CD4-positive, alpha-beta T cell treated with Interleukin-15 for 1 hour (primary cell): ENCODE results near the gene KCNAB2.

ENCODE experiments used
- DNase-seq: peaks from one replicate; pipeline ENCODE4 v3.0.0-alpha.2; 2020

KCNAB2 gene

DNA sequence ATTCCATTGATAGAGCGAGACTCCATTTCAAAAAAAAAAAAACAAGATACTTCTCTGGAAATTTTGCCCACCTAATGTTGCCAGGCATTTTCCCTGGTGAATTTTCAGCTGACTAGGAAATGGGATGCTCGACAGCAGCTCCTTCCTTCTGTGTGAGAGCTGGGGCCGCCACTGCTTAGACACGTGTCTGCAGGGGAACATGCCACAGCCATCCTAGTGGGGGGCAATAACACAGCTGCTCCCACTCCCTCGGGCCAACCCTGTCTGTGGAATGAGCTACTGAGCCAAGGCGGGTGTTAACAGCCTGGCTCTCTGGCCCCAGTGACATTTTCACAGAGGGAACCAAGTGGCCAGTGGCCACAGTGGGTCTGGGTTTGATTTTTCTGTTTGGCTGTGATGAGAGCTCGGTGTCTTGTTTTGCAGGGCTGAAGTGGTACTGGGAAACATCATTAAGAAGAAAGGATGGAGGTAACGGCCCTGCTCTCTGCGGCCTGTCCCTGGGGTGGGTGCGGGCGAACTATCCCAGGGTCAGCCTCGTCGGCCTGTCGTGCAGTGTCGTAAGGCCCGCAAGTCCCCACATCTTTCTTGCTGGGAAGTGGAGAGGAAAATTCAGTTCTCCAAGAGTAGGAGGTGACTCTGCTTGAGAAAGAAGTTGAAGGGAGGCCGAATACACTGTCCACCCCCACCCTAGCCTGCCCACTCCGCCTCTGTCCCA is 39.2 kb downstream of the KCNAB2 start:
- no peak for DNase-seq

DNA sequence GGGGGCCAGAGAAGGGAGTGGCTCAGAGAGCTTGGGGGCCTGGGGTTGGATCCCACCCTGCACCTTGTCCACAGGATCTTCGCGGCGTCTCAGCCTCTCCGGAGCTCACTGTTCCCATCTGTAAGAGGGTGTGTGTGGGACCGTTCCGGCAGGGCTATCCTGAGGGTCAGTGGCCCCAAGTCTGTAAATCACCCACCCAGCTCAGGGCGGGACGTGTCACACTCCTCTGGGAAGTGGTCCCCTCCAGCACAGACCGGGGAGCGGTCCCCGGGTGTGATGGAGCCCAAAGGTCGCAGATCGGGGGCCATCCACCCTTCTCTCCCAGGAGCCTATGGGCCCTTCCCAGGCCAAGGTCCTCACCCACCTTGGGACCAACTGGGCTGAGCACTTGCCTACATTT is 40.0 kb downstream of the KCNAB2 start:
- DNase-seq, result no peak

DNA sequence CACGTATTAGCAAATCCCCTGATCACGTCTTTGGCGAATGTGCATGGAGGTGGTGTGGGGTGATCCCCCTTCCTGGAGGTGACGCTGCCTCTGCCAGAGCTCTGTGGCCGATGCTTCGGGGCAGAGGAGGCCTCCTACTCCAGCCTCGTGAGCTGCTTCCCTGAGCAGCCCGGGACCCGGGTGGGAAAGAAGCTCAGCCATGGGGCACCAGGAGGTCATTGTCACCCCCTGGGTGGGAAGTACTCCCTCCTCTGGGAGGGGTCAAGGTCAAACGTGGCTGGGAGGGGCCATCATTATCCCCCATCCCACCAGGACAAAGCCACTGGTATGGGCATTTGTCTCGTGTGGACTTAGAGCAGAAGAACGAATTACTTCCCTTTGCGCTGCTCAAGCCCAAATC is 40.7 kb downstream of the KCNAB2 start:
- no peak for DNase-seq

DNA sequence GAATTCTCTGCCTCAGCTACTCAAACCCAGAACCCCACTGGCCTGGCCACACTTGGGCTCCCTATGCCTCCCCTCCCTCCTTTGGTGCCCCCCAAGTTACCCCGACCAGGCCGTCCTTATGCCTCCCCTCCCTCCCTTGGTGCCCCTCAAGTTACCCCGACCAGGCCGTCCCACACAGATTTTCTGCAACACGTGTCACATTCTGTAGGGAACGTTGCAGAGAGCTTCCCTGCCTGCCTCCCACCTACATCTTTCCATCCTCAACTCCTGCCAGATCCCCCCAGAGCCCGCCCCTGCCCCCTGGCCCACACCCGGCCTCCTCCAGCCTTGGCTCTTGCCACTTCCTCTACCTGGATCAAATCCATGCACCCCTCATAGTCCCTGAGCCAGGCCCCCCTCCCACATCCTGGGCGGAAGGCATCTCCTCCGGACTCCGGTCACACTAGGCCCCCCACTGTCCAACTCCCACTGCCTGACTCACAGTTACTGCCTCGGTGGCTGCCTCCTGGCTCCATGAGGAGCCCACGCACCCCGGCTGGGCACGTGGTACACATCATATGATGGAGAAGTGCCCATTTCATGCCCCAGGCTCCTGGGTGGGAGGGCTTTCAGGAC is 41.2 kb downstream of the KCNAB2 start:
- no peak for DNase-seq

DNA sequence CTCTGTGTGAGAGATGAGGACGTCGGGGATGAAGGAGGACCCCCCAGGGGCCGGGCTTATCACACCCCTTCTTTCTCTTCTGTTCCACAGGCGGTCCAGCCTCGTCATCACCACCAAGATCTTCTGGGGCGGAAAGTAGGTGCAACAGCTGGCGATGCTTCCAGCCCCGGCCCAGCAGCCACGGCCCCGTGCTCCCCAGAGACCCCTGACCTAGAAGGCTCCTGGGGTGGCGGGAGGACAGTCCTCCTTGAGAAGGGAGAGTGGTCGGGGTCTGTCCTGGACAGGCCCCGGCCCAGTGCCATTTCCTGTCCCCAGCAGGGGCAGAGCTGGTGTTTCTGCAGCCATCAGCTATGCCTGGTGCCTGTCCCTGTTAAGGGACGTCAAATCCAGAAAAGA is 41.7 kb downstream of the KCNAB2 start:
- DNase-seq, result no peak

DNA sequence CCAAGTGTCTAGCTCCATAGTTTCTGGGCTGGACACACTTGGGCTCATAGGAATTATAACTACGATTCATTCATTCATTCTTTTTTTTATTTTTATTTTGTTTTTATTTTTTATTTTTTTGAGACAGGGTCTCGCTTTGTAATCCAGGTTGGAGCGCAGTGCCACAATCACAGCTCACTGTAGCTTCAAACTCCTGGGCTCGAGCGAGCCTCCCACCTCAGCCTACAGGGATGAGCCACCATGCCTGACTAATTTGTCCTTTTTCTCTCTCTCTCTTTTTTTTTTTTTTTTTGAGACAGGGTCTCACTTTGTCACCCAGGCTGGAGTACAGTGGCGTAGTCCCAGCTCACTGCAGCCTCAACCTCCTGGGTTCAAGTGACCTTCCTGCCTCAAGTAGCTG is 42.3 kb downstream of the KCNAB2 start:
- no peak for DNase-seq

DNA sequence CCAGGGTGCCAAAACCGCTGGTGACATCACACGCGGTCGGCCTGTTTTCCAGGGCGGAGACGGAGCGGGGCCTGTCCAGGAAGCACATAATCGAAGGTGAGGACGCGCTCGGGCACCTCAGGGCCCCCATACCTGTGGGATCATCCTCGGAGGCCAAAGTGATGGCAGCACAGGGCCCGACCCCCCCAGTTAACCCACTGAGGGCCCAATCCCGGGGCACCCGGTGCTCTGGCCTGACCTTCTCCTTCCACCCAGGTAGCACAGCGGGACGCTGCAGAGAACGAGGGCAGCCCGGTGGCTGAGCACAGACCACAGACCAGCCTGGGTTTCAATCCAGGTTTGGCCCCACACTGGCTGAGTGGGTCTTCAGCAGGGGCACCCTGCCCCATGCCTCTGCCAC is 43.3 kb downstream of the KCNAB2 start:
- DNase-seq, result no peak

DNA sequence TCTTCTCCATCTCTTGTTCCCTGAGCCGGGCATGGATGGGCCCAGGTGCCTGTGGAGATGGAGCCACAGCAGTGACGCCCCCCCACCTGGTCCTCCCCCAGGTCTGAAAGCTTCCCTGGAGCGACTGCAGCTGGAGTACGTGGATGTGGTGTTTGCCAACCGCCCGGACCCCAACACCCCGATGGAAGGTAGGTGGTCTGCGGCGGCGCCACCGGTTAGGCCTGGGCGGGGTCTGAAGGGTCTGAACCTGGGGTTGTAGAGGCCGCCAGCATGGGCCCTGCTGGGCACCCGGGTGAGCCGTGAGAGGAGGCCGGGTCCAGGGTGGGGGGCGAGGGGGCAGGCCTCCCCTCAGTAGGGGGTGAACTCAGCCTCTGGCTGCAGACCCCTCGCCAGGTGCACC is 44.6 kb downstream of the KCNAB2 start:
- DNase-seq, result no peak

DNA sequence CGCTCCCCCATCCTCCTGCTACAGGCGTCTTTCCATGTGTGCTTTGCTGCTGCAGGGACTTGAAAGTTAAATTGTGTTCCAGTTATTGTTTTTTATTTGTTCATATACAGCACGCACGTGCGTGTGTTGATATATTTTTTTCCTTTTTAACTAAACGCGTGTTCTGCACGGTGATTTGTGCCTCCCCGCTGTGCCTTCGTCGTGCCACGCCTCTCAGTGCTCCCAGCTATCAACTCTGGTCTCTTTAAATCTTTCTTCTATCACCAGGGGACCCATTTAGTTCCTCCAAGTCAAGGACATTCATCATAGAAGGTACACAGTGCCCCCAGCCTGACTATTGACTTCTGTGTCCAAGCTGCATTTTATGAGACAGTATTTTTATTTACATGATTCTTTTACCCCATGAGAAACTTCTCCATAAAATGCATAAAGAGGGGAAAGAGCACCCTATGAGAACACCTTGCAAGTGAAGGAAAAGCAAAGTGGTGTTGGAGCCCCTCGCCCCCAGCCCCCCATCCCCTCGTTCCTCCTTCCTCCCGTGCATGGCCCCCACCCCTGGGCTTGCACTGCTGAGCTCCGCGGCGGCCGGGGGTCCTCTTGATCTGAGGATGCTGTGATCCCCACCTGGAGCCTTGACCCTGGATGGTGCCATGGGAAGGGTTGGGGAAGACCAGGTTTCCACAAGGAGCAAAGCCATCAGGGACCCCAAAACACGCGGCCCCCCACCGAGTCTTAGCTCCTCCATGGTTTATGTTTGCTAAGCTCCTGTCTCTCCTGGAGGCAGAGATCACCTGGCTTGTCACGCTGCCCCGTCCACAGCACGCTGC is 45.5 kb downstream of the KCNAB2 start:
- no peak for DNase-seq

DNA sequence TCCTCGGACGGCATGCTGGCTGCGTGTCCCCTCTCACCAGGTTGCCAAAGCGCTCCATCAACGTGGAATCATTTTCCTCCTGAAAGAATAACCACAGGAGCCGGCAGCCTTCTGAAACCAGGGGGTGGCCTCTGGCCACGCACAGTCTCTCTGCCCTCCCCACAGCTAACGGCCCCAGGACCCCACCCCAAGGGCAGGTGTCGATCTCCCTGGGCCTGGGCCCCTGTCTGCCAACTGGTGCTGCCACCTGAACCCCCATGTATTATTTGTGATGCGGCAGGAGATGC is 46.1 kb downstream of the KCNAB2 start:
- DNase-seq, result no peak

DNA sequence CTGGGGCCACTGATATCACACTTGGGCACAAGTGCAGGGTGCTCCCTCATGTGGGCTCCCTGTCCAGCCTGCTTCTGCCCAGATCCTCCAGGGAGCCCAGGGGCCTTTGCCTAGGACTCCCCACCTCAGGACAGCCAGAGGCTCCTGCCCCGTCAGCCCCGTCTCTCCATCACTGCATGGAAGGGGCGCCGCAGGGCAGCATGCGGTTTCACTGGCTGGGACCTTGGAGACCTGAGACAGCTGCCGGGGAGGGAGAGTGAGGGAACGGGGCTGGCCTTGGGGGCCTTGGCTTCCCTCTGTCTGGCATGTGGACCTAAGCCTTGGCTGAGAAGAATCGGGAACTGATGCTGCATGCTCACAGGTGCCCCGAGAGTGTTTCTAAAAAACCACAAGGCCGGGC is 46.5 kb downstream of the KCNAB2 start:
- no peak for DNase-seq

DNA sequence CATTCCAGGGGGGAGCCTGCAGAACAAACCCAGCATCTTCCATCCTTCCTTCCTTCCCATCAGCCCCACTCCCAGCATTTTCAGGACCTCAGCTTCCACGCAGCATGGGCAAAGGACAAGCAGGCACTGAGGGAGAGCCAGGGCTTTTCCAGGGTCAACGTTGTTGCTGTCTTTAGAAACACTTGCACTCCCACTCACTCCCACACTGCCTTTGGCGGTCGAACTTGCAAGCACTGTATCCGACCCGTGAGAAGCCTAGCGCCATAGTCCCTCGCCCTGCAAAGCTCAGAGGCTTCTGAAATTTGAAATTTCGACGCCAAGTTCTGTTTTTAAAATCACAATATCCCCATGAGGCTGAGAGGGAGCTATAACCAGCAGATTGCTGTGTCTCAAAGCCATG is 47.4 kb downstream of the KCNAB2 start:
- DNase-seq, result no peak

DNA sequence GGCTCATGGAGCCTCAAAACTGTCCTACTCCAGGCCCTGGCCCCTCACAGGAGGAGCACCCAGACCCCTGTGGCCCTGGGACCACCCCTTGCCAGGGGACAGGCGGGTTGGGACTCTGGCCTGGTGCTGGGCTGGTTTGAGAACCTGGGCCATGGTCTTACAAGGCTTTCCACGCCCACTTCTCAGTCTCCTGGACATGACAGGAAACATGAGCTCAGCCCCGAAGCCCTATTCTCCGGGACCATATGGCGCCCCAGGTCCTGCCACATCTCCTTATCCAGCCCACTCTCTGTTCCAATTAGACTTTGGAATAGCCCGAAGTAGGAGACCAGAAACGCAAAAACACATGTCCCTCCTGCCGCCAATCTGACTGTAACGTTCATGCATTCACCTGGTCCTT is 47.9 kb downstream of the KCNAB2 start:
- DNase-seq, result no peak

DNA sequence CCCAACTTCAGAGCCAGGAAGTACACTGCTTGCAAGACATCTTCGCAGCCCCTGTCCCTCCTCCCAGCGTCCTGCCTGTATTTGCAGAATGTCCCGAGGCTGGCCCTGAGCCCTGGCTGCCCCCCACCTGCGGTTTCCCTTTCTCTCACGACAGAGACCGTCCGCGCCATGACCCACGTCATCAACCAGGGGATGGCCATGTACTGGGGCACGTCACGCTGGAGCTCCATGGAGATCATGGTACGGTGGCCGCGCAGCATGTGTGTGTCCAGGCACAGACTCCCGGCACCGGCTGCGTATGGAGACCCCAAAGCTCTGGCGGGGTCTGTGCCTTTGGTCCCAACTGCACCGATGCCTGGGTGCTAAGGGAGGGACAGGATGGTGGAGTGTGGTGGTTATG is 48.6 kb downstream of the KCNAB2 start:
- DNase-seq, result no peak

DNA sequence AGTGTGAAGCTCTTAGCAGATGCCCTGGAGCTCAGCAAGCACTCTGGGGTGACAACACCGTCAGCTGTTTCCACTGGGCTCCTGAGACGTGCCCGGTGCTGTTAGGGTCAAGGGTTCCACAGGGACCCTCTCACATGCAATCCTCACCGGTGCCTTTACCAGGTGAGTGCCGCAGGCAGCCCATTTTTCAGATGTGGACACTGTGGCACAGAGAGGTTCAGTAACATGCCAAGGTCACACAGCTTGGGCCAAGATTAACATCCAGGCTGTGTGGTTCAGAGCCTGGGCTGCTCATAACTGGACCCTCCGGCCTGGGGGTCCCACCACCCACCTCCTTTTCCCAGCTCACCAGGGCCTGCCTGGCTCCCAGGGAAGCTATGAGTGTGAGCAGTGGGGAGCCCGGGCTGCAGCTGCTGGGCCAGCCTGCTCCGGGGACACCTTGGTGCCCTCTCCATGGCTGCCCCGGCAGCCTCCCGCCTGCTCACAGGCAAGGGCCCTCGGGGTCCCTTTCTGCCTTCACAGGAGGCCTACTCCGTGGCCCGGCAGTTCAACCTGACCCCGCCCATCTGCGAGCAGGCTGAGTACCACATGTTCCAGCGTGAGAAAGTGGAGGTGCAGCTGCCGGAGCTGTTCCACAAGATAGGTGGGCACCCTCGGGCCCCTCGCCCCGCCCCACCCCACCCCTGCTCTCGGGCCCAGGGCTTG is 49.3 kb downstream of the KCNAB2 start:
- DNase-seq, result no peak

DNA sequence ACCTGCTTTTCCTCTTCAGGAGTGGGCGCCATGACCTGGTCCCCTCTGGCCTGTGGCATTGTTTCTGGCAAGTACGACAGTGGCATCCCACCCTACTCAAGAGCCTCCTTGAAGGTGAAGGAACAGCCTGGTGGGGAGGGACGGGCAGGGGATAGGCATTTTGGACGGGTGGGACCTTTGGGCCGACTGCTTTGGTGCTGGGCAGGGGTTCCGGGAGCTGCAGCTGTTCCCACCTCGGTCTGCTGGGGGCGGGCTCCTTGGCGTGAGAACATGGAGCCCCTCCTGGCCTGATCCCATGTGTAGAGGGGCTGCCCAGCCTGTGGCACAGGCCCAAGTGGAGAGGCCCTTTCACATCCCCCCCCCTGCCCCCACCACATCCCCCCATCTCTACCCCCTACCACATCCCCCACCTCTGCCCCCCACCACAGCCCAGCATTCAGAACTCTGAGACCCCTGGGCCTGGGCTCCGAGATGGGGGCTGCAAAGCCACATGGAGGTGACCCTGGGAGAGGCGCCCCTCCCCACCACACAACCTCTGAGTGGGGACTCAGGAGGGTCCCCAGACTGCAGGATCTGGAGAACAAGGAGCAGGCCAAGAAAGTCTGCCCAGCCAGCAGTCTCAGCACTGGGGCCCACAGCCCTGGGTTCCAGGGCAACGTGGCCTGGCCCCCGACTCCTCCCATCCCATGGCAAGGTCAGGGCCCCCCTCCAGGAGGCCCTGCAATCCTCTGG is 50.0 kb downstream of the KCNAB2 start:
- DNase-seq, result no peak

DNA sequence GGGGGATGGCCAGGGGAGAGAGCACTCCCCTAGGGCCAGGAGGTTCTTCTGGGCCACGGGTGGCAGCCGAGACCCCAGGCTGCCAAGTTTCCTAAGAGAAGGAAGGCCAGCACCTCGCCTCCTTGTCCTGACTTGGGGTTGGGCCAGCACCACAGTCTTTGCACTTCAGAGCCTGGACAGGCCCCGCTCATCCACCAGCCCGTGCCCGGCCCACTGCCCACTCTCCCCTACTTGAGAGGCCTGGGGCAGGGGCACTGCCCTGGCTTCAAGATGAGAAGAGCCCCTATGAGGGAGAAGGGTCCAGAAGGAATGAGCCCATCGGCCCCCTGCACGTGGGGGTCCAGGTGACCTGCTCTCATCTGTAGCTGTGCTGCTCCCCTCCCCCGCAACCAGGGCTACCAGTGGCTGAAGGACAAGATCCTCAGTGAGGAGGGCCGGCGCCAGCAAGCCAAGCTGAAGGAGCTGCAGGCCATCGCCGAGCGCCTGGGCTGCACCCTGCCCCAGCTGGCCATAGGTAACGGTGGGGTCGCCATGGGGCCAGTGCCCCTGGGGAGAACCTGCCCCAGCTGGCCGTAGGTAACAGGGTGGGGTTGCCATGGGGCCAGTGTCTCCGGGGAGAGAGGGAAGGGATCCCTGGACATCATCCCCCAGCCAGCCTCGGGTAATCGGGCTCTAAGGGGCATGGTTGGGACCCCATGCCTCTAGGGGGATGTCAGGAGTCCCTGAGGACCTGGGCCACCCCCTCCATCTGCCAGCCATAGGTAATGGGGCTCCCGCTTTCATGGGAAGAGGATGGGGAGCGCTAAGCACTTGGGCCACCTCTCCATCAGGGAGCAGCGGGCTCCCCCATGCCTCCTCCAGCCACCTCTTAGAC is 50.8 kb downstream of the KCNAB2 start:
- DNase-seq, result no peak

DNA sequence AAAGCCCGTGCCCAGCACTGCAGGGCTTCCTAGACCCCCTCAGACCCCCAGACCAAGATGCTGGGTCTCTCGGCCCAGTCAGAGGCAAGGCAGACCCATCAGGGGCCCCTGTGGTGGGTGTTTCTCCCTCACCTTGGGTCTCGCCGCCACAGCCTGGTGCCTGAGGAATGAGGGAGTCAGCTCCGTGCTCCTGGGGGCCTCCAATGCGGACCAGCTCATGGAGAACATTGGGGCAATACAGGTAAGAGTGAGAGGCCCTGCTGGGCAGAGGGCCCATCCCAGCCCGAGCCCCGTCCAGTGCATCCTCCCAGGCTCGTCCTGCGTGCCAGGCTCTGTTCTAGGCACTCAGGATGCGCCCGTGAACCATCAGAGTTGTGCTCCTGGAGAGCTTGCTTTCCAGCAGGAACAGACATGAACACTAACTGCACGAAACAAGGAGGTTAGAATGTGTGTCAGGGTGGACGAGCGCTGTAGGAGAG is 51.5 kb downstream of the KCNAB2 start:
- DNase-seq, result no peak

DNA sequence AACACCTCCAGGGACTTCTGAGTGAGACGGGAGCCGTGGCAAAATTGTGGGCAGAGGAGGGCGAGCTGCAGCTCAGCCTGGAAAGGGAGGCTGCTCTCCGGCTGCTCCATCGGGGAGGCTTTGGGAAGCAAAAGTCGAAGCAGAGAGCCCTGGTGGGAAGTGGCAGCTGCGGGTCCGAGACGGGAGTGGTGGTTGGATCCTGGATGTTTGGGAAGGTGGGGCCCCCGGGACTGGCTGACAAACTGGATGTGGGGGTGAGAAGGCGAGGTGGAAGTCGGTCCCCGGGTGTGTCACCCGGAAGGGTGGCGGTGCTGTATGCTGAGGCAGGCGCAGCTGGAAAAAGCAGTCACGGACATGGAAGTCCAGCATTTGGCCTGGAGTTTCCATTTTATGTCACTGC is 52.1 kb downstream of the KCNAB2 start:
- no peak for DNase-seq

DNA sequence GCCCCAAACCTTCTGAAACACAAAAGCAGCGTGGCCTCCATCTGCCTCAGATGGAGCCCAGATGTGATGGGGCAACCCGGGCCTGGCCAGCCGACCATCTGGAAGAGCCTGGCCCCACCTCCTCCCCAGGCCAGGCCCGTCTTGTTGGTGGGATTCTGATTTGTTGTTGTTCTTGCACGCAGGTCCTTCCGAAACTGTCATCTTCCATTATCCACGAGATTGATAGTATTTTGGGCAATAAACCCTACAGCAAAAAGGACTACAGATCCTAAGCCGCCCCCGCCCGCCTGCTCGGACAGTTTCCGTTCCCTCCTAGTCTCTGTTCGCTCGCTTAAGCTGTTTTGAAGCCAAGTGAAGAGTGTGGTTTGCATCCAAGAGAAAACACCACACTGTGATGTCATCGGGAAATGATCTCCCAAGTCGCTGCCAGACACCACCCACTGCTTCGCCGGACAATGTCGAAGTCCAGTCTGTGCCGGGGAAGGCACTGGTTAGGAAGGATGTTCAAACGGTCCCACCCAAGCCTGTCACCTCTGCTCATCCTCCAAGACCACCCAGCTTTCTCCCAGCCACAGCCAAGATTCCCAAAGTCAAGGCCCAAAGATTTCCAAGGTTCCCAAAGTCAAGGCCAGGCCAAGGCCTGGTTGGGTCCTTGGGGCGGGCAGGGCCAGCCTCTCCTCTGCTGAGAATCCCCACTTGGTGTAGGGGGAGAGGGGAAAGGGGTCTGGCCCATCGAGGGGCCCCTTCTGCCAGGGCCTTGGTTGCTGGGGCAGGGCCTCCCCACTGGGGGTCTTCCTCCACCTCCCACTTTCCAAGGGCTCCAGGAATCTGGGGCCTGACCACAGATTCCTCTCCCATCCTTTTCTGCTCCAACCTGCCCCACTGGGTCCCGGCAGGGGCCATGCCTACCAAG is 52.9 kb downstream of the KCNAB2 start:
- no peak for DNase-seq

DNA sequence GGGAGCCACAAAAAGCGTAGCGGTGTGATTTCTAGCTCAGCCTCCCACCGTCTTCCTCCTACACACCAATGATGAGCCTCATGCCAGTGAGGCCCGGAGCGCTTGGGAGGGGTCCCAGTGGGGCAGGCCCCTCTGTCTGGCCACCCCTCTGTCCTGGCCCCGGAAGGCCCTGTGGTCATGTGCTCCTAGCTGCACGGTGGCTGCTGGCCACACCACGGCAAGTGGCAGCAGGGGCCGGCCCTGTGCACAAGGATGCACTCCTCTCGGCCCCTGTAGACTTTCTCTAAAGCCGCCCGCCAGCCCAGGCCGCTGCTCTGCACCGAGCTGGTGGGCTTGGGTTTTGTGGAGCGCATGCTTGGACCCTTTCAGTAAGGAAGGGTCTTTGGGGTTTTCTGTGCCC is 53.6 kb downstream of the KCNAB2 start:
- DNase-seq, result no peak
